Neural crest cell (in vitro differentiated cells): ENCODE results near the gene UCK1. TPM values are rescaled to one million over a fixed set of nuclear protein-coding genes. Genes with fewer than 3 reads are reported as not detected.

Experiments used
- DNase-seq: peaks from one replicate; pipeline ENCODE4 v3.0.0; 2021; ENCODE audit warnings: low read depth, mixed read lengths, low spot score
- H3K27ac Mint-ChIP-seq: one replicate; pipeline ENCODE4 v1.8.0; 2021; ENCODE audit warnings: mild to moderate bottlenecking, mixed read lengths; ENCODE audit not compliant: unreplicated experiment
- H3K27me3 Mint-ChIP-seq: 2 replicates; pipeline ENCODE4 v1.8.0; 2021; ENCODE audit warnings: low read depth, mild to moderate bottlenecking, mixed read lengths
- H3K36me3 Mint-ChIP-seq: 2 replicates; pipeline ENCODE4 v1.8.0; 2021; ENCODE audit warnings: low read depth, mild to moderate bottlenecking, mixed read lengths
- H3K4me1 Mint-ChIP-seq: 2 replicates; pipeline ENCODE4 v1.8.0; 2021; ENCODE audit warnings: mixed read lengths
- H3K4me3 Mint-ChIP-seq: one replicate; pipeline ENCODE4 v1.8.0; 2021; ENCODE audit warnings: mild to moderate bottlenecking, mixed read lengths
- H3K9me3 Mint-ChIP-seq: 2 replicates; pipeline ENCODE4 v1.8.0; 2021; ENCODE audit warnings: mixed read lengths
- total RNA-seq: library from RNA; stranded (reverse); gene quantifications from 2 replicates; pipeline ENCODE4 v1.2.1, GENCODE V29; 2021
- TF ChIP-seq, protein P1 (sequence below): fragments of 200-600 bp; sonication (generic); conservative IDR thresholded peaks from 2 replicates; pipeline ENCODE4 v1.5.0; 2021; ENCODE audit warnings: antibody characterized with exemption, mild to moderate bottlenecking

UCK1 gene
- total RNA-seq, 1 donor from 2014 or later: 56.8 TPM

- no peaks in the 10 kb centered on the region for H3K4me1 Mint-ChIP-seq
- H3K27me3 Mint-ChIP-seq: peaks cover 3% of the 10 kb centered on the region
- H3K9me3 Mint-ChIP-seq: no peaks in the 10 kb centered on the region
- DNase-seq: no peak
- H3K27ac Mint-ChIP-seq: no peak overlapping the region
- H3K36me3 Mint-ChIP-seq: peaks cover 18% of the 10 kb centered on the region
- peak overlapping the region; percentile 38 for H3K4me3 Mint-ChIP-seq
- TF ChIP-seq, protein P1, sequence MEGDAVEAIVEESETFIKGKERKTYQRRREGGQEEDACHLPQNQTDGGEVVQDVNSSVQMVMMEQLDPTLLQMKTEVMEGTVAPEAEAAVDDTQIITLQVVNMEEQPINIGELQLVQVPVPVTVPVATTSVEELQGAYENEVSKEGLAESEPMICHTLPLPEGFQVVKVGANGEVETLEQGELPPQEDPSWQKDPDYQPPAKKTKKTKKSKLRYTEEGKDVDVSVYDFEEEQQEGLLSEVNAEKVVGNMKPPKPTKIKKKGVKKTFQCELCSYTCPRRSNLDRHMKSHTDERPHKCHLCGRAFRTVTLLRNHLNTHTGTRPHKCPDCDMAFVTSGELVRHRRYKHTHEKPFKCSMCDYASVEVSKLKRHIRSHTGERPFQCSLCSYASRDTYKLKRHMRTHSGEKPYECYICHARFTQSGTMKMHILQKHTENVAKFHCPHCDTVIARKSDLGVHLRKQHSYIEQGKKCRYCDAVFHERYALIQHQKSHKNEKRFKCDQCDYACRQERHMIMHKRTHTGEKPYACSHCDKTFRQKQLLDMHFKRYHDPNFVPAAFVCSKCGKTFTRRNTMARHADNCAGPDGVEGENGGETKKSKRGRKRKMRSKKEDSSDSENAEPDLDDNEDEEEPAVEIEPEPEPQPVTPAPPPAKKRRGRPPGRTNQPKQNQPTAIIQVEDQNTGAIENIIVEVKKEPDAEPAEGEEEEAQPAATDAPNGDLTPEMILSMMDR: no peak
These were observed 48.6 kb downstream of the UCK1 start for GRCh38 chr9:131482343-131483006.

DNA sequence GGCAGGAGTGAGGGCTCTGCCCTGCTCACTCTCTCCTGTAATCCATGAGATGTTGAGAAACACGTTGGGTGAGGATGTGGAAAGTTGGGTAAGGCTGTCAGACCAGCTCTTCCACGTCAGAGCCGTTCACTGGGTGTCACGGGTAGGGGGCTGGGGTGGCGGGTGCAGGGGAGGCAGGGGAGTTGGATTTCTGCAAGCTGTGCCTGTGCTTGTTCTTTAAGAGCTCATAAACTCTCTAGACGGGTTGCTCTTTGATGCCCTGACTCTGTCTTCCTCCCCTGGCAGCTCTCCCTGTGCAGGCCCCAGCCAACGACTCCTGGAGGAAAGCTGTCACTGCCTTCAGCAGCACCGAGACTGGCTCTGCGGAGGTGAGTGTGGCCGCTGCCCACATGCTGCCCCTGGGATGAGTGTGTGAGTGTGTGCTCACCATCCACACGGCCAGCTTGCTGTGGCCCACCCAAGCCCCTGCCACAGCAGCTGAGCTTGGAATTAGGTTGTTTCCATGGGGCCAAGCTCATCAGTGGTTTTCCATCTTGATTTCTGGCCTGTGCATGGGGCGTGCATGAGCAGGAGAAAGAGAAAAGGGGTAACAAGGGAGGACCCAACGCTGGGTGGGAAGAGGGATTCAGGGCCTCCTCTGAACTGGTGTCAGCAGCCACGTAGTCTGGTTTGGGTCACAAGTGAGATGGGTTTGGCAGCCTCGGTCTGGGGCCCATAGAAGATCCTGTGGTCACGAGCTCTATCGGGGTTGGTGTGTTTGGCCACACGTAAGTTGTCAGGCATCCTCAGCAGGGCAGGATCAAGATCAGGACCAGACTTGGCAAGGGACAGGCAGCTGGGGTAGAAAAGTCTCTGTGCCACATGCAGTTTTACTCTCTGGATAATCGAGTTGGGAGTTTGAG, 49.4 kb downstream of the UCK1 start:
- TF ChIP-seq, protein P1: no peak
- Mint-ChIP-seq H3K4me1 (no peaks in the 10 kb centered on the region), H3K4me3 (no peak overlapping the region), H3K27ac (peak overlapping the region; percentile 15), H3K9me3 (no peaks in the 10 kb centered on the region), H3K36me3 (peaks cover 17% of the 10 kb centered on the region), H3K27me3 (peaks cover 3% of the 10 kb centered on the region)
- no peak for DNase-seq

- Mint-ChIP-seq H3K36me3 (peaks cover 14% of the 10 kb centered on the region), H3K4me3 (no peak overlapping the region), H3K27ac (no peak overlapping the region), H3K4me1 (no peaks in the 10 kb centered on the region), H3K27me3 (peaks cover 3% of the 10 kb centered on the region), H3K9me3 (no peaks in the 10 kb centered on the region)
- TF ChIP-seq, protein P1: no peak
- DNase-seq: no peak
These were observed 50.8 kb downstream of the UCK1 start for GRCh38 chr9:131480258-131480657.

- Mint-ChIP-seq H3K4me1 (no peaks in the 10 kb centered on the region), H3K4me3 (no peak overlapping the region), H3K27me3 (peaks cover 3% of the 10 kb centered on the region), H3K36me3 (peaks cover 19% of the 10 kb centered on the region), H3K27ac (no peak overlapping the region), H3K9me3 (no peaks in the 10 kb centered on the region)
- DNase-seq: no peak
- TF ChIP-seq, protein P1: no peak
These were observed 52.2 kb downstream of the UCK1 start for GRCh38 chr9:131478911-131479310.

DNA sequence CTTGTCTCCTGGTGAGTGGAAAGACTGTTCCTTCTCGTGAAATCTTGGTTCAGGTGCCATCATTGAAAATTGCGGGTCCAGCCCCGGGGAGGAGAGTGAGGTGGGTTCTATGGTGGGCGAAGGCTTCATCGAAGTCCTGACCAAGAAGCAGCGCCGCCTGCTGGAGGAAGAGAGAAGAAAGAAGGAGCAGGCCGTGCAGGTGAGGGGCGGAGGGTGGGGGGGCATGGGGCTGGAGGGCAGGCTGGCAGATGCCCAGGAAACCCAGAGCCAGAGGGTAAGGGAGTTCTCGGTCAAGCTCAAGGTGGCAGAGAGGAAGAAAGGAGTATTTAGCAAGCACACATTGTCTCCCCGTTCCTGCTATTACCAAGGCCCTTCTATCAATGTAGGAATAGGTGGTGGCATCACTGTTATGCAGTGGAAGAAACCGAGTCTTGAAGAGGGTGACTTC, 52.6 kb downstream of the UCK1 start:
- peak; percentile 59 for DNase-seq
- TF ChIP-seq, protein P1: peak; percentile 63
- Mint-ChIP-seq H3K36me3 (peaks cover 20% of the 10 kb centered on the region), H3K9me3 (no peaks in the 10 kb centered on the region), H3K4me3 (peak overlapping the region; percentile 47), H3K27me3 (peaks cover 3% of the 10 kb centered on the region), H3K4me1 (no peaks in the 10 kb centered on the region), H3K27ac (no peak overlapping the region)
